GM23338 (cell line): Measurements from ENCODE around the gene P2RY13. TPM values are rescaled to one million over a fixed set of nuclear protein-coding genes. Genes with fewer than 3 reads are reported as not detected.

Source experiments
- ATAC-seq: fragments of 200-7000 bp; cut with Tn5 transposase; 3 replicates; pipeline ENCODE4 v1.9.1; 2020
- DNase-seq: peaks from one replicate; pipeline ENCODE4 v3.0.0-alpha.2; 2015; ENCODE audit warnings: low spot score
- H2AFZ ChIP-seq: fragments of 200-600 bp; sonication (generic); 2 replicates; pipeline ENCODE4 v1.8.0; 2016; ENCODE audit warnings: antibody characterized with exemption, mild to moderate bottlenecking, moderate library complexity
- H3F3A ChIP-seq: fragments of 200-600 bp; sonication (generic); replicated peaks from 2 replicates; pipeline ENCODE4 v1.8.0; 2017; ENCODE audit warnings: antibody characterized with exemption, mixed run types, low read depth
- H3K27ac ChIP-seq: fragments of 200-600 bp; sonication (generic); 2 replicates; pipeline ENCODE4 v1.6.1; 2016; ENCODE audit warnings: low read depth
- H3K27me3 ChIP-seq: fragments of 200-600 bp; sonication (generic); 2 replicates; pipeline ENCODE4 v1.8.0; 2016; ENCODE audit warnings: mild to moderate bottlenecking, mixed run types, moderate library complexity; ENCODE audit not compliant: insufficient read depth
- H3K36me3 ChIP-seq: fragments of 200-600 bp; sonication (generic); 2 replicates; pipeline ENCODE4 v1.8.0; 2016; ENCODE audit warnings: mild to moderate bottlenecking; ENCODE audit not compliant: insufficient read depth
- H3K4me1 ChIP-seq: fragments of 200-600 bp; sonication (generic); 2 replicates; pipeline ENCODE4 v1.8.0; 2016; ENCODE audit warnings: mild to moderate bottlenecking, moderate library complexity; ENCODE audit not compliant: insufficient read depth
- H3K4me2 ChIP-seq: fragments of 200-600 bp; sonication (generic); 2 replicates; pipeline ENCODE4 v1.7.1; 2017; ENCODE audit warnings: mixed run types
- H3K4me3 ChIP-seq: fragments of 200-600 bp; sonication (generic); 2 replicates; pipeline ENCODE4 v1.6.1; 2016; ENCODE audit warnings: mixed run types
- H3K79me2 ChIP-seq: fragments of 200-600 bp; sonication (generic); replicated peaks from 2 replicates; pipeline ENCODE4 v1.8.0; 2017; ENCODE audit warnings: mild to moderate bottlenecking; ENCODE audit not compliant: insufficient read depth
- H3K9me2 ChIP-seq: fragments of 200-600 bp; sonication (generic); 2 replicates; pipeline ENCODE4 v1.8.0; 2017; ENCODE audit not compliant: insufficient read depth
- H4K20me1 ChIP-seq: fragments of 200-600 bp; sonication (generic); replicated peaks from 2 replicates; pipeline ENCODE4 v1.8.0; 2017; ENCODE audit warnings: mild to moderate bottlenecking; ENCODE audit not compliant: insufficient read depth
- H3K27ac Mint-ChIP-seq: 2 replicates; pipeline ENCODE4 v1.8.0; 2020; ENCODE audit warnings: inconsistent platforms, mild to moderate bottlenecking, moderate library complexity, mixed read lengths
- H3K27me3 Mint-ChIP-seq: 3 replicates; pipeline ENCODE4 v1.8.0; 2022; ENCODE audit warnings: low read depth, mild to moderate bottlenecking, moderate library complexity, mixed read lengths, inconsistent platforms; ENCODE audit not compliant: insufficient read depth, poor library complexity
- H3K36me3 Mint-ChIP-seq: 3 replicates; pipeline ENCODE4 v1.8.0; 2021; ENCODE audit warnings: low read depth, mild to moderate bottlenecking, inconsistent platforms, moderate library complexity, mixed read lengths
- H3K4me1 Mint-ChIP-seq: 3 replicates; pipeline ENCODE4 v1.8.0; 2020; ENCODE audit warnings: mild to moderate bottlenecking, inconsistent platforms, mixed read lengths
- H3K4me3 Mint-ChIP-seq: 3 replicates; pipeline ENCODE4 v1.8.0; 2021; ENCODE audit warnings: moderate library complexity, mild to moderate bottlenecking, inconsistent platforms, mixed read lengths
- H3K9me3 Mint-ChIP-seq: 3 replicates; pipeline ENCODE4 v1.8.0; 2020; ENCODE audit warnings: moderate library complexity, mild to moderate bottlenecking, inconsistent platforms, mixed read lengths
- CREB1 ChIP-seq: fragments of 250-450 bp; sonication (Bioruptor Pico); IDR thresholded peaks from 2 replicates; pipeline ENCODE4 v1.5.0; 2020; ENCODE audit warnings: low read depth, mild to moderate bottlenecking, moderate library complexity
- ETS1 ChIP-seq: IDR thresholded peaks from 2 replicates; pipeline ENCODE4 v1.6.1; 2016; ENCODE audit warnings: antibody characterized with exemption
- EZH2 ChIP-seq: fragments of 200-600 bp; sonication (generic); IDR thresholded peaks from one replicate; pipeline ENCODE4 v1.8.0; 2017; ENCODE audit warnings: antibody characterized with exemption, mild to moderate bottlenecking, low read depth; ENCODE audit not compliant: unreplicated experiment
- EZH2phosphoT487 ChIP-seq: fragments of 200-600 bp; sonication (generic); IDR thresholded peaks from one replicate; pipeline ENCODE4 v1.8.1; 2018; ENCODE audit warnings: antibody characterized with exemption; ENCODE audit not compliant: unreplicated experiment
- JUNB ChIP-seq: IDR thresholded peaks from one replicate; pipeline ENCODE4 v1.6.1; 2016; ENCODE audit warnings: antibody characterized with exemption; ENCODE audit not compliant: unreplicated experiment
- NANOG ChIP-seq: IDR thresholded peaks from 2 replicates; pipeline ENCODE4 v1.6.1; 2016; ENCODE audit warnings: antibody characterized with exemption, borderline replicate concordance
- POLR2AphosphoS5 ChIP-seq: IDR thresholded peaks from 2 replicates; pipeline ENCODE4 v1.6.1; 2016; ENCODE audit warnings: antibody characterized with exemption, low read depth
- REST ChIP-seq: IDR thresholded peaks from one replicate; pipeline ENCODE4 v1.6.1; 2018; ENCODE audit warnings: antibody characterized with exemption; ENCODE audit not compliant: unreplicated experiment
- STAT1 ChIP-seq: IDR thresholded peaks from one replicate; pipeline ENCODE4 v1.6.1; 2016; ENCODE audit warnings: antibody characterized with exemption; ENCODE audit not compliant: unreplicated experiment
- ZNF114 ChIP-seq: fragments of 250-450 bp; sonication (Bioruptor Pico); IDR thresholded peaks from 2 replicates; pipeline ENCODE4 v1.5.0; 2020; ENCODE audit warnings: mild to moderate bottlenecking, moderate library complexity
- ZNF331 ChIP-seq: fragments of 250-450 bp; sonication (Bioruptor Pico); IDR thresholded peaks from 2 replicates; pipeline ENCODE4 v1.5.0; 2020; ENCODE audit warnings: low read depth, mild to moderate bottlenecking, moderate library complexity
- polyA plus RNA-seq: library from polyadenylated mRNA; unstranded; fragments of >200 nt; fragmentation: Nextera tagmentation; extraction: Ambion mirVana; gene quantifications from 2 replicates; pipeline ENCODE4 v1.2.1, GENCODE V29; 2016
- total RNA-seq: library from RNA; depleted of rRNA; stranded (reverse); fragments of >200 nt; shearing (Covaris generic); gene quantifications from 2 replicates; pipeline ENCODE4 v1.2.3, GENCODE V29; 2014
- TF ChIP-seq, protein P1 (sequence below), 2 experiments: fragments of 200-600 bp in 1 of 2; sonication (generic) in 1 of 2; conservative IDR thresholded peaks; 2 replicates each; pipeline versions ENCODE4 v1.5.1 to v1.6.1; 2016 to 2017; ENCODE audit warnings: antibody characterized with exemption in 2 of 2, low read depth in 2 of 2, mild to moderate bottlenecking in 2 of 2, moderate library complexity in 1 of 2
- TF ChIP-seq, protein P2 (sequence below): fragments of 250-450 bp; sonication (Bioruptor Pico); IDR thresholded peaks from 2 replicates; pipeline ENCODE4 v1.5.0; 2020; ENCODE audit warnings: mild to moderate bottlenecking, moderate library complexity

Gene P2RY13
- total and polyA plus RNA-seq, 2 experiments from 2014 or later: 0.68 TPM; not detected in 1

- Mint-ChIP-seq H3K9me3 (no peaks in the 10 kb centered on the region), H3K27me3 (no peaks in the 10 kb centered on the region), H3K4me1 (peaks cover 53% of the 10 kb centered on the region), H3K36me3 (no peaks in the 10 kb centered on the region), H3K4me3 (no peak overlapping the region), H3K27ac (peak overlapping the region; percentile 48)
- Histone ChIP-seq H3K4me1 (peaks cover 44% of the 10 kb centered on the region), H3K27me3 (no peaks in the 10 kb centered on the region), H3K36me3 (no peaks in the 10 kb centered on the region), H3K4me2 (no peak overlapping the region), H2AFZ (no peak overlapping the region), H3K79me2 (no peaks in the 10 kb centered on the region), H4K20me1 (no peaks in the 10 kb centered on the region), H3K27ac (peak overlapping the region; percentile 68; the same call in 1 of the 2 replicates), H3K4me3 (no peak overlapping the region), H3K9me2 (no peaks in the 10 kb centered on the region), H3F3A (no peaks in the 10 kb centered on the region)
- TF ChIP-seq CREB1 (CRISPR knock-in tag) (no peak), JUNB (no peak), ETS1 (no peak), ZNF331 (CRISPR knock-in tag) (no peak), EZH2 (no peak), REST (no peak), EZH2phosphoT487 (no peak), STAT1 (no peak), ZNF114 (CRISPR knock-in tag) (no peak), NANOG (no peak), POLR2AphosphoS5 (no peak)
- TF ChIP-seq, protein P1, sequence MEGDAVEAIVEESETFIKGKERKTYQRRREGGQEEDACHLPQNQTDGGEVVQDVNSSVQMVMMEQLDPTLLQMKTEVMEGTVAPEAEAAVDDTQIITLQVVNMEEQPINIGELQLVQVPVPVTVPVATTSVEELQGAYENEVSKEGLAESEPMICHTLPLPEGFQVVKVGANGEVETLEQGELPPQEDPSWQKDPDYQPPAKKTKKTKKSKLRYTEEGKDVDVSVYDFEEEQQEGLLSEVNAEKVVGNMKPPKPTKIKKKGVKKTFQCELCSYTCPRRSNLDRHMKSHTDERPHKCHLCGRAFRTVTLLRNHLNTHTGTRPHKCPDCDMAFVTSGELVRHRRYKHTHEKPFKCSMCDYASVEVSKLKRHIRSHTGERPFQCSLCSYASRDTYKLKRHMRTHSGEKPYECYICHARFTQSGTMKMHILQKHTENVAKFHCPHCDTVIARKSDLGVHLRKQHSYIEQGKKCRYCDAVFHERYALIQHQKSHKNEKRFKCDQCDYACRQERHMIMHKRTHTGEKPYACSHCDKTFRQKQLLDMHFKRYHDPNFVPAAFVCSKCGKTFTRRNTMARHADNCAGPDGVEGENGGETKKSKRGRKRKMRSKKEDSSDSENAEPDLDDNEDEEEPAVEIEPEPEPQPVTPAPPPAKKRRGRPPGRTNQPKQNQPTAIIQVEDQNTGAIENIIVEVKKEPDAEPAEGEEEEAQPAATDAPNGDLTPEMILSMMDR (conservative IDR thresholded peaks at IDR 0.05; ENCODE audit: low read depth in 2 of 2): no peak
- TF ChIP-seq, protein P2, sequence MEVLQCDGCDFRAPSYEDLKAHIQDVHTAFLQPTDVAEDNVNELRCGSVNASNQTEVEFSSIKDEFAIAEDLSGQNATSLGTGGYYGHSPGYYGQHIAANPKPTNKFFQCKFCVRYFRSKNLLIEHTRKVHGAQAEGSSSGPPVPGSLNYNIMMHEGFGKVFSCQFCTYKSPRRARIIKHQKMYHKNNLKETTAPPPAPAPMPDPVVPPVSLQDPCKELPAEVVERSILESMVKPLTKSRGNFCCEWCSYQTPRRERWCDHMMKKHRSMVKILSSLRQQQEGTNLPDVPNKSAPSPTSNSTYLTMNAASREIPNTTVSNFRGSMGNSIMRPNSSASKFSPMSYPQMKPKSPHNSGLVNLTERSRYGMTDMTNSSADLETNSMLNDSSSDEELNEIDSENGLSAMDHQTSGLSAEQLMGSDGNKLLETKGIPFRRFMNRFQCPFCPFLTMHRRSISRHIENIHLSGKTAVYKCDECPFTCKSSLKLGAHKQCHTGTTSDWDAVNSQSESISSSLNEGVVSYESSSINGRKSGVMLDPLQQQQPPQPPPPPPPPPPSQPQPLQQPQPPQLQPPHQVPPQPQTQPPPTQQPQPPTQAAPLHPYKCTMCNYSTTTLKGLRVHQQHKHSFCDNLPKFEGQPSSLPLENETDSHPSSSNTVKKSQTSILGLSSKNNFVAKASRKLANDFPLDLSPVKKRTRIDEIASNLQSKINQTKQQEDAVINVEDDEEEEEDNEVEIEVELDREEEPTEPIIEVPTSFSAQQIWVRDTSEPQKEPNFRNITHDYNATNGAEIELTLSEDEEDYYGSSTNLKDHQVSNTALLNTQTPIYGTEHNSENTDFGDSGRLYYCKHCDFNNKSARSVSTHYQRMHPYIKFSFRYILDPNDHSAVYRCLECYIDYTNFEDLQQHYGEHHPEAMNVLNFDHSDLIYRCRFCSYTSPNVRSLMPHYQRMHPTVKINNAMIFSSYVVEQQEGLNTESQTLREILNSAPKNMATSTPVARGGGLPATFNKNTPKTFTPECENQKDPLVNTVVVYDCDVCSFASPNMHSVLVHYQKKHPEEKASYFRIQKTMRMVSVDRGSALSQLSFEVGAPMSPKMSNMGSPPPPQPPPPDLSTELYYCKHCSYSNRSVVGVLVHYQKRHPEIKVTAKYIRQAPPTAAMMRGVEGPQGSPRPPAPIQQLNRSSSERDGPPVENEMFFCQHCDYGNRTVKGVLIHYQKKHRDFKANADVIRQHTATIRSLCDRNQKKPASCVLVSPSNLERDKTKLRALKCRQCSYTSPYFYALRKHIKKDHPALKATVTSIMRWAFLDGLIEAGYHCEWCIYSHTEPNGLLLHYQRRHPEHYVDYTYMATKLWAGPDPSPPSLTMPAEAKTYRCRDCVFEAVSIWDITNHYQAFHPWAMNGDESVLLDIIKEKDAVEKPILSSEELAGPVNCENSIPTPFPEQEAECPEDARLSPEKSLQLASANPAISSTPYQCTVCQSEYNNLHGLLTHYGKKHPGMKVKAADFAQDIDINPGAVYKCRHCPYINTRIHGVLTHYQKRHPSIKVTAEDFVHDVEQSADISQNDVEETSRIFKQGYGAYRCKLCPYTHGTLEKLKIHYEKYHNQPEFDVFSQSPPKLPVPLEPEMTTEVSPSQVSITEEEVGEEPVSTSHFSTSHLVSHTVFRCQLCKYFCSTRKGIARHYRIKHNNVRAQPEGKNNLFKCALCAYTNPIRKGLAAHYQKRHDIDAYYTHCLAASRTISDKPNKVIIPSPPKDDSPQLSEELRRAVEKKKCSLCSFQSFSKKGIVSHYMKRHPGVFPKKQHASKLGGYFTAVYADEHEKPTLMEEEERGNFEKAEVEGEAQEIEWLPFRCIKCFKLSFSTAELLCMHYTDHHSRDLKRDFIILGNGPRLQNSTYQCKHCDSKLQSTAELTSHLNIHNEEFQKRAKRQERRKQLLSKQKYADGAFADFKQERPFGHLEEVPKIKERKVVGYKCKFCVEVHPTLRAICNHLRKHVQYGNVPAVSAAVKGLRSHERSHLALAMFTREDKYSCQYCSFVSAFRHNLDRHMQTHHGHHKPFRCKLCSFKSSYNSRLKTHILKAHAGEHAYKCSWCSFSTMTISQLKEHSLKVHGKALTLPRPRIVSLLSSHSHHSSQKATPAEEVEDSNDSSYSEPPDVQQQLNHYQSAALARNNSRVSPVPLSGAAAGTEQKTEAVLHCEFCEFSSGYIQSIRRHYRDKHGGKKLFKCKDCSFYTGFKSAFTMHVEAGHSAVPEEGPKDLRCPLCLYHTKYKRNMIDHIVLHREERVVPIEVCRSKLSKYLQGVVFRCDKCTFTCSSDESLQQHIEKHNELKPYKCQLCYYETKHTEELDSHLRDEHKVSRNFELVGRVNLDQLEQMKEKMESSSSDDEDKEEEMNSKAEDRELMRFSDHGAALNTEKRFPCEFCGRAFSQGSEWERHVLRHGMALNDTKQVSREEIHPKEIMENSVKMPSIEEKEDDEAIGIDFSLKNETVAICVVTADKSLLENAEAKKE (CRISPR knock-in tag): no peak
- ATAC-seq: no peak
- no peak for DNase-seq
Observed at GRCh38 chr3:151314593-151314992, 14.8 kb downstream of the P2RY13 start.
